ENCODE data around the gene CAV2.

Gene CAV2

GRCh38 chr7:116524609-116525297 is 25.2 kb downstream of the CAV2 start, which contains the start of gene CAV1:
Gene CAV1 (plus strand): TSS chr7:116525036. CDS start chr7:116525063, 27 bp downstream.
- DNase-seq (ENCODE audit: low spot score) = peak; percentile 97

DNA sequence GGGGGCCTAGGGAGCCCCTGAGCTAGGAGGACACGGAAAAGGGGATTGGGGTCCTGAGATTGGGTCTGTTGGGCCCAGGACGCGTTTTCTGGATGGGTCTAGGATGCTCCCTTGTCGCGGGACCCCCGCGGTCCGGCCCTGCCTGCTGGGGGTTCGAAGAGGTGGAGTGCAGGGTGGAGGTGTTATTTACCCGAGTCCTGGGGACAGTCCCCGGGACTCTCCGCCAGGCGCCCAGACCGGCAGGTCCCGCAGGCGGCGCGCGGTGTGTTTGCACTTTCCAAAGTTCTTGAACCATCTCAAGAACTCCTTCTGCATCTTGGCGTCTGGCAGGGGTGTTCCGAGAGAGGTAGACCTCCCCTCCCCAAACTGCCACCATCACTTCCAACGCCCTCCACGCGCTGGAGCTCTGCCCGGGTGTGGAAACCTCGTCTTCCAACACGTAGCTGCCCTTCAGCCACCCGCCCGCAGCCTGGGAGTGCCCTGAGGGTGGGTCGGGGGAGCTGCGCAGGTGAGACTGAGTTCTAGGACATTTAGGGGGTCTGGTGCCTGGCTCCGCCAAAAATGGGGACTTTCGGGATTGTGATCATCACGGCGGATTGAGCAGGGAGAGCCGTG is 25.9 kb downstream of the CAV2 start:
- peak; percentile 52 for DNase-seq (ENCODE audit: low spot score)

- DNase-seq (ENCODE audit: low spot score) = peak; percentile 90
These were observed 26.6 kb downstream of the CAV2 start for GRCh38 chr7:116525913-116526861.

DNA sequence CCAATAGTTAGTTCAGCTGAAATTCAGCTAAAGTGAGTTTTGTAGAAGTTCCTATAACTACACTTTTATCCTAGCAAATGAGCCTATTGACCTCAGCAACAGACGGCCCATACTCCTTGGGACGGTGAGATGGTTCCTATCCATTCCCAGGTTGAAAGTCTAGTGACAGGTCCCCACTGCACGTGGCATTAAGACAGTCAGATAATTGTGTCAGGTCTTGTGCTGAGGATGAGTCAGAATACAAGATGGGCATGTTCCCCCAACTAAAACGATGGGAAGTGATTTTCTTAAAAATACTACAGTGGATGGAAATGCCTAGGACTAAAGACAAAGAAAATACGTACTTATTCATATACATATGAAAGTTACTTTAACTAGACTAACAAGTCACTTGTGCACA is 27.4 kb downstream of the CAV2 start:
- DNase-seq (ENCODE audit: low spot score) = peak; percentile 45

DNA sequence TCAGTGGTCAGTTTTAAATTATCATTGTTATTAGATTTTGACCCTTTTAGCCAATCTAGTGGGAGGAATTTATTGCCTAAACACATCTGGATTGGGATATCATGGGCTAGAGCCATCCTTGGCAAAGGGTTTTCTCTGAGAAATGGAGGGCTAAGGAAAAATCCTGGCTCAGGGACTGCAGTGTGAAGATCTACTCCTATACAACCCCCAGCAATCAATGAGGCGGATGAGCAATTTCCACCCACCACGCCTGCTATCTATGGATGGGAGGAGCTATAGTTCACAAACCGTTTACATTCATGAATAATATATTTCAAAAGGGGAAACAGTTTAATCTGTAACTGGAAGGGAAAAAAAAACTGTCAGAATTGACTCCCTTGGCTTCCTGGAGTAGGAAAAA is 28.0 kb downstream of the CAV2 start:
- DNase-seq (ENCODE audit: low spot score) = no peak

DNA sequence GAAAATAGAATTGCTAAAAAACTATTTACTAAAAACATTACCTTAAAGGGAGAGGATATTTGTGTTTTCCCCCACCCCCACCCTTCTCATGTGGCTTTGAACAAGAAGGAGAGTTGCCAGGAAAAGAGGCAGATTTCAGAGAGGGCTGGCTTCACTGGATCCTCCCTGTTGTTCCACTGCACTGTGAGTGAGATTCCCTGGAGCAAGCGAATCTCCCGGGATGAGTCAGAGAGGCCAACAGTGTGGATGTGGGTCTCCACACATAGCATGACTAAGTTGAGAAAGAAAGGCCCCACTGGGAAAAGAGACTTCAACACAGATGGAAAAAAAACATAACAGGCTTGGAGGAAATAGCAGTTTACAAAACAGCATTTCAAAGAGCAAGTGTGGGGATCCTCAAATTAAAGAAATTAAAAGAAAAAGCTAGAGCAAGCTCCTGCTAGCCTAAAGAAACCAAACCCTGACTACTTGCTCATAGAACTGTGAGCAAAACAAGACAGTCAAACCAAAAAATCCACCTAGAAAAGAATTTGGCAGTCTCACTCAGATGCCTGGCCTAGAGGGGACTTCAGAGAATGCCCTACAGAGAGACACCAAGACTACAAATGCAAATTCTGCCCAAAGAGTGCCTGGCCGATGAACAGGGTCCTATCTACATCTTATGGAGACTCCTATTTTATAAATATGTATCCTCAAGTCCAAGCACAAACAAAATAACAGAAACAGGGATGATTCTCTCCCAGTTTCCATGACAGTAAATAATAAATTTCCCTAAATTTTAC is 28.7 kb downstream of the CAV2 start:
- peak; percentile 93 for DNase-seq (ENCODE audit: low spot score)

GRCh38 chr7:116529250-116529649 is 29.7 kb downstream of the CAV2 start:
- no peak for DNase-seq (ENCODE audit: low spot score)

GRCh38 chr7:116530107-116530820 is 30.7 kb downstream of the CAV2 start:
- DNase-seq (ENCODE audit: low spot score) = no peak

DNA sequence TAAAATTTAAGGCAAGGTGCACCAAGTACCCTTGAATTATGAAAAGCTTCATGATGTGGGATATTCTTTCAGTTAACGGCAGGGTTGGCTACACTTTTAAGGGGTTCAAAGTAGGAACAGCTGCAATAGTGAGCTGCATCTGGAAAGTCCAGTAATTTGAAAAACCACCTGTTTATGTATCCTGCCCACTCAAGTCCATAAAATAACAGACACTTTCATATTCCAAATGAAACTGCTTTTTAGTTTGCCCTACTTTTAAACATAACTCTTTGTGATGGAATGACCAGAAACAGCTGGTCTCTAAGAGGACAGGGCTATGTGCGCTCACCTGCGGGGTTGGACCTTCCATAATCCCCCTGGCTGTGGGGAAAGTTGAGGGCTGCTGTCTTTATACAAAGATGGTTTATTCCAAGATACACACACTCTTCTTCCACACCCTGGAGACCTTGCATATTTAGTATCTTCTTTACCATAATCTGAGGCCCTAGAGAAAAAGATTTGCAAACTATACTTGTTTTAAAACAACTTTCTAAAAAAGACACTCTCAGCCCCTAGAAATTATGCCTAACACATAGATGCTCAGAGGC is 32.7 kb downstream of the CAV2 start:
- no peak for DNase-seq (ENCODE audit: low spot score)

- DNase-seq (ENCODE audit: low spot score) = no peak
These were observed 35.3 kb downstream of the CAV2 start for GRCh38 chr7:116534790-116535189.

- DNase-seq (ENCODE audit: low spot score) = no peak
These were observed 35.9 kb downstream of the CAV2 start for GRCh38 chr7:116535416-116535815.

DNA sequence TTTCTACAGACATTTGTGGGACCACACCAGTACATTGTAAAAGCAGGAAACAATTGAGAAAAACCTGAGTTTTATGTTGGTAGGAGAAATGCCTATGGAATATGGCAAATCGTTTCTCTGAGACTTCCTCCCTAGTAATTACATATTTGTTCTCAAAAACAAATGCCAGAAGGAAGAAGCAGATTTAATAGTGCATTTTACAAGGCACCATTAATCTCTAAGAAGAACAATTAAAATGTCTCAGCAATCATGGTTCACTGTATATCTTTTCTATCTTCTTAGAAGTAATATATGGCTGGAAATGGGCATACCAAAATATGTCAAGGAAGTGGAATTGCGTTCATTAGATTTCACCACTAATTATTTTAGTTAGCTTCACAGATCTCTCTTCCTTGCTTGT is 38.6 kb downstream of the CAV2 start:
- DNase-seq (ENCODE audit: low spot score) = no peak

- no peak for DNase-seq (ENCODE audit: low spot score)
These were observed 40.3 kb downstream of the CAV2 start for GRCh38 chr7:116539879-116540278.

GRCh38 chr7:116540743-116541142 is 41.2 kb downstream of the CAV2 start:
- peak; percentile 73 for DNase-seq (ENCODE audit: low spot score)

GRCh38 chr7:116541951-116542350 is 42.4 kb downstream of the CAV2 start:
- DNase-seq (ENCODE audit: low spot score) = no peak

- DNase-seq (ENCODE audit: low spot score) = peak; percentile 78
These were observed 43.1 kb downstream of the CAV2 start for GRCh38 chr7:116542618-116543017.

GRCh38 chr7:116543664-116544063 is 44.1 kb downstream of the CAV2 start:
- peak; percentile 38 for DNase-seq (ENCODE audit: low spot score)

DNA sequence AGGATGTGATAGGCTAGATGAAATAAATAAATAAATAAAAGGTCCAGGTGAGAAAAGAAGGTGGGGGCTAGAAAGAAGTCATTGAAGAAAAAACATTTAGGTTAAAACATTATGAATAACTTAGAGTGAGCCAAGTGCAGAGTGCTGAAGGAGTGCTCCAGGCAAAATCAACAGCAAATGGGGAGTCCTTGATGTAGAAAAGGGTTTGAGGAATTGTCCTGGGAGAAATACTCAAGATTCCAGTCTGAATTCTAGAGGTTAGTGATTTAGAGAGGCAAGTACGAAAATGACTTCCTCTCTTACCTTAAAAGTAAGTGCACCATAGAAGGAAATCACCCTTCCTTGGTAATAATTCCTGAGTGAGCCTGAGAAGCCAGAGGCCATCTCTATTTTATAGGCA is 44.9 kb downstream of the CAV2 start:
- DNase-seq (ENCODE audit: low spot score) = no peak

GRCh38 chr7:116545411-116545993 is 46.0 kb downstream of the CAV2 start:
- DNase-seq (ENCODE audit: low spot score) = no peak

GRCh38 chr7:116546054-116546453 is 46.5 kb downstream of the CAV2 start:
- DNase-seq (ENCODE audit: low spot score) = no peak

All from kidney tubule cell (primary cell).